Upper lobe of right lung (tissue), 1 donor: ENCODE data around the gene GABRE. TPM values are rescaled to one million over a fixed set of nuclear protein-coding genes. Genes with fewer than 3 reads are reported as not detected.

ENCODE experiments used
- ATAC-seq: fragments of 200-7000 bp; cut with Tn5 transposase; one replicate; pipeline ENCODE4 v1.9.1; 2020; ENCODE audit warnings: mild to moderate bottlenecking, moderate library complexity
- DNase-seq: peaks from one replicate; pipeline ENCODE4 v3.0.0-alpha.2; 2020
- H3K27ac ChIP-seq: fragments of 200-600 bp; one replicate; pipeline ENCODE4 v1.8.0; 2022
- H3K27me3 ChIP-seq: fragments of 200-600 bp; one replicate; pipeline ENCODE4 v1.8.0; 2022; ENCODE audit warnings: mild to moderate bottlenecking
- H3K36me3 ChIP-seq: fragments of 200-600 bp; one replicate; pipeline ENCODE4 v1.8.0; 2022
- H3K4me1 ChIP-seq: fragments of 200-600 bp; one replicate; pipeline ENCODE4 v1.8.0; 2022
- H3K4me3 ChIP-seq: fragments of 200-600 bp; one replicate; pipeline ENCODE4 v1.8.0; 2022; ENCODE audit warnings: mild to moderate bottlenecking
- H3K9me3 ChIP-seq: fragments of 200-600 bp; one replicate; pipeline ENCODE4 v1.8.0; 2022
- CTCF ChIP-seq: fragments of 200-600 bp; IDR thresholded peaks from one replicate; pipeline ENCODE4 v1.8.0; 2022; ENCODE audit warnings: antibody characterized with exemption
- intact Hi-C: fragments of 100-400 bp; cut with DNase I; formaldehyde crosslinking; loops from one replicate; pipeline ENCODE4 v1.11.0; 2022
- total RNA-seq: library from RNA; stranded (reverse); fragmentation: NEBNext Ultra II Directional; extraction: Animal tissue kit (Norgen Biotek cat#: 25700); gene quantifications from one replicate; pipeline ENCODE4 v1.2.1, GENCODE V29; 2021
- donor health status: DM: no; HTN: yes; CAD: no; lungs with severe emphysema.

The GABRE gene
- total RNA-seq, 1 donor from 2014 or later, result 45.3 TPM

- TF ChIP-seq CTCF, result no peak
- H3K4me3 ChIP-seq, result no peak overlapping the region
- ATAC-seq (no peak), DNase-seq (no peak)
- no peaks in the 10 kb centered on the region for H3K9me3 ChIP-seq
- no peaks in the 10 kb centered on the region for H3K4me1 ChIP-seq
- intact Hi-C loops, result no loop called here
- no peaks in the 10 kb centered on the region for H3K36me3 ChIP-seq
- H3K27ac ChIP-seq, result no peak overlapping the region
- no peaks in the 10 kb centered on the region for H3K27me3 ChIP-seq
These were observed 20.0 kb upstream of the GABRE start for GRCh38 chrX:151994476-151994875.

- Histone ChIP-seq H3K27ac (no peak overlapping the region), H3K4me3 (no peak overlapping the region), H3K27me3 (no peaks in the 10 kb centered on the region), H3K36me3 (no peaks in the 10 kb centered on the region), H3K4me1 (no peaks in the 10 kb centered on the region), H3K9me3 (no peaks in the 10 kb centered on the region)
- ATAC-seq (no peak), DNase-seq (no peak)
- no peak for TF ChIP-seq CTCF
- intact Hi-C loops, result no loop called here
These were observed 14.3 kb upstream of the GABRE start for GRCh38 chrX:151988706-151989299.

DNA sequence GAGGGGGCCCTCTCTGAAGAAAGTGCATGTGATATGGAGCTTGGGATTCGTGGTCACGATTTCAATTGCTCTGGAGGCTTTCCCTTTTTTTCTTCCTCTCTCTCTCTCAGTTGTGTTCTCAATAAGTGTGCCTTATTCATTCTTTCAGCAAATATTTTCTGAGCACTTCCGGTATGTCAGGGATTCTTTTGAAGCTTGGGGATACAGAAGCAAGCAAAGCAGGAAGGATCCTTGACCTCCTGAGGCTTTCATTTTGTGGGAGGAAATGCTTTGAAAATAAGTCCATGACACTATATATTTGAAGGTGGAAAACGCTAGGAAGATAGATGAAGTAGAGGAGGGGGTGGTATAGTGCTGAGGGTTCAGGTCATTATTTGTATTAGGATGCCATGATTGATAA, 12.6 kb upstream of the GABRE start:
- intact Hi-C loops, result no loop called here
- no peaks in the 10 kb centered on the region for H3K36me3 ChIP-seq
- ATAC-seq (no peak), DNase-seq (no peak)
- no peak overlapping the region for H3K27ac ChIP-seq
- H3K9me3 ChIP-seq, result no peaks in the 10 kb centered on the region
- no peaks in the 10 kb centered on the region for H3K27me3 ChIP-seq
- TF ChIP-seq CTCF, result no peak
- no peak overlapping the region for H3K4me3 ChIP-seq
- H3K4me1 ChIP-seq, result no peaks in the 10 kb centered on the region

DNA sequence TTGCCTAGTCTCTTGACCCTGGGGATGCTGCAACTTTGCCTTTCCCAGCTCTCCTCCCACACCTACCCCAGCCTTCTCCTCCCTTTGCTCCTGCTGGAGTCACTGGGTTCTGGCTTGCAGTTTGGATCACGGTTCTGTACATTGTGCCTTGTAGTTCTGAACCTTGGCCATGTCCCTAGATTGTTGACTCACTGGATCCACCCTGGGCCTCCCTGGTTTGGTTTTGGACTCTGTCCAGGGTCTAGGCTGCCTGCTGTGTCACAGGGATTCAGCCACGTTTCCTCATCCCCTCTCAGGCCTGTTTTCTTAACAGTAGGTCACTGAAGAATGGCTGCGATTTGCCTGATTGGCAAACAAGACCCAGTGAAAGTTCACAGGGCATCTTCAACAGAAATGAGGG, 11.5 kb upstream of the GABRE start:
- Histone ChIP-seq H3K9me3 (no peaks in the 10 kb centered on the region), H3K36me3 (no peaks in the 10 kb centered on the region), H3K4me3 (no peak overlapping the region), H3K27me3 (no peaks in the 10 kb centered on the region), H3K4me1 (no peaks in the 10 kb centered on the region), H3K27ac (no peak overlapping the region)
- intact Hi-C loops, result no loop called here
- no peak for TF ChIP-seq CTCF
- no peak for DNase-seq
- ATAC-seq, result no peak

DNA sequence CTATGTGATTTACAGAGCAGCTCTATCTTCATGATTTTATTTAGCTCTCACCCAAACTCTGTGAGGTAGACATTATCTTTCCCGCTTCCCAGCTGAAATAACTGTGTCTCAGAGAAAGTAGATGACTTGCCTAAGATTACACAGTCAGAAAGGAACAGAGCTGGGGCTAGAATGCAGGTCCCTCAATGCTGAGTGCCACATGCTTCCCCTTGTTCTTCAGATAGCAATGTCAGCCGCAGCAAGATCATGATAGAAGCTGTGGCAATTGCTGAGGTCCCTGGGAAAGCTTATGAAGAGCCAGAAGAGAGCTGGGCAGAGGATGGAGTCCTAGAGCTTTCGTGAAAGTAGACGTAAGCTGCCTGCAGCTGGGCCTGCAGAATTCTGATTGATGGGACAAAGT, 11.1 kb upstream of the GABRE start:
- Histone ChIP-seq H3K4me1 (no peaks in the 10 kb centered on the region), H3K27me3 (no peaks in the 10 kb centered on the region), H3K36me3 (no peaks in the 10 kb centered on the region), H3K4me3 (no peak overlapping the region), H3K9me3 (no peaks in the 10 kb centered on the region), H3K27ac (no peak overlapping the region)
- no peak for TF ChIP-seq CTCF
- DNase-seq (no peak), ATAC-seq (no peak)
- intact Hi-C loops, result no loop called here

DNA sequence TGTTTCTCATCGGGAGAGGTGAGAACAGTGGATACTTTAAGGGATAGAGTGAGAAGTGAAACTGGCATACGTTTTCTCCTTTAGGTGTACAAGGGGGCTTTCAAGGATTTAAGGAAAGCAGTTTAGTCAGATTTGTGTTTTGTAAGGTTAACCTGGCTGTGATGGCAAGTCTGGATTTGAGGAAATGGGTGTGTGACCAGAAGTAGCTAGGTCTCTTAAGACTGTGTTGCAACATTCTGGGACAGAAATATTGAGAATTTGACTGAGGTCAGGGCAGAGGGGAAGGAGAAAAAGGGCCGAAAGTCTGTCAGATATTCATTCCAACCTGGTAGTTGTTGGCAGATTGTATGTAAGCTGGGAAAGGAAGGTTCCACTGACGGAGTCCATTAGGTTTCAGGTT, 10.4 kb upstream of the GABRE start:
- H3K27me3 ChIP-seq, result no peaks in the 10 kb centered on the region
- H3K27ac ChIP-seq, result no peak overlapping the region

More for the DNA sequence above, 10.4 kb upstream of the GABRE start:
- TF ChIP-seq CTCF, result no peak
- intact Hi-C loops, result no loop called here
- no peak for DNase-seq
- Histone ChIP-seq H3K36me3 (no peaks in the 10 kb centered on the region), H3K4me3 (no peak overlapping the region), H3K9me3 (no peaks in the 10 kb centered on the region), H3K4me1 (no peaks in the 10 kb centered on the region)
- ATAC-seq, result no peak
